GM18868 (cell line): ENCODE measurements around the gene FOXI1.

Experiments used
- ATAC-seq: cut with Tn5 transposase; IDR thresholded peaks from one replicate; pipeline ENCODE4 v1.9.1; 2021; ENCODE audit warnings: mild to moderate bottlenecking, moderate library complexity; ENCODE audit not compliant: unreplicated experiment

FOXI1 gene

GRCh38 chr5:170148430-170149205, 42.9 kb downstream of the FOXI1 start:
- no peak for ATAC-seq

DNA sequence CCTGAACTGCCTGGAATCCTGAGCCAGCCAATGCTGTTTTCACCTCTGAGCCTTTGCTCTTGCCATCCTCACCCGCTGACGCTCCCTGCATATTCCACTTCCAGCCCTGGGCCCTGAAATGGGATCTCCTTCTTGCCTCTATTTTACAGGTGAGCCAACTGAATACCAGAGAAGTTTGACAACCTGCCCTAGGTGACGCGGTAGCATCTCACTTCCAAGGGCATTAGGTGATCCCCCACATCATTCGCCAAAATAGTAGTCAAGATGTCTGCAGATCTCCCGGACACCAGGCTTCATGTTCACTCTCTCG, 43.5 kb downstream of the FOXI1 start:
- ATAC-seq, result no peak

- ATAC-seq, result no peak
Measured at GRCh38 chr5:170150713-170151096, 45.0 kb downstream of the FOXI1 start.

GRCh38 chr5:170151097-170151831, 45.6 kb downstream of the FOXI1 start:
- peak; percentile 90 for ATAC-seq

GRCh38 chr5:170152767-170153166, 47.1 kb downstream of the FOXI1 start:
- ATAC-seq, result no peak

- ATAC-seq, result no peak
Measured at GRCh38 chr5:170154297-170154696, 48.6 kb downstream of the FOXI1 start.

GRCh38 chr5:170154744-170155143, 49.0 kb downstream of the FOXI1 start:
- no peak for ATAC-seq

GRCh38 chr5:170155771-170156170, 50.1 kb downstream of the FOXI1 start:
- no peak for ATAC-seq

GRCh38 chr5:170159101-170159698, 53.5 kb downstream of the FOXI1 start:
- ATAC-seq, result no peak
